Neural cell (in vitro differentiated cells): ENCODE results near the gene INPP4B.

Experiments
- CTCF ChIP-seq: fragments of 450-650 bp; IDR thresholded peaks from 2 replicates; pipeline ENCODE4 v1.5.1; 2014; ENCODE audit warnings: antibody characterized with exemption, mild to moderate bottlenecking, moderate library complexity; ENCODE audit not compliant: poor library complexity, severe bottlenecking
- EP300 ChIP-seq: fragments of 450-650 bp; conservative IDR thresholded peaks from 2 replicates; pipeline ENCODE4 v1.6.1; 2014; ENCODE audit warnings: antibody characterized with exemption, mild to moderate bottlenecking, moderate library complexity; ENCODE audit not compliant: poor library complexity, severe bottlenecking
- RAD21 ChIP-seq: fragments of 450-650 bp; conservative IDR thresholded peaks from 2 replicates; pipeline ENCODE4 v1.6.1; 2014; ENCODE audit warnings: antibody characterized with exemption, mild to moderate bottlenecking, moderate library complexity
- TAF1 ChIP-seq: IDR thresholded peaks from 2 replicates; pipeline ENCODE4 v1.6.1; 2012; ENCODE audit warnings: low read depth

GRCh38 chr4:142463206-142463605 lies 382.9 kb downstream of the INPP4B start:
- TF ChIP-seq TAF1 (no peak), CTCF (no peak), RAD21 (no peak), EP300 (no peak)
